GM12874 (cell line): Measurements from ENCODE around the gene RASA2.

Source experiments
- TF ChIP-seq, protein P1 (sequence below): IDR thresholded peaks from 2 replicates; pipeline ENCODE4 v1.5.1; 2011; ENCODE audit warnings: low read depth, mild to moderate bottlenecking, control low read depth, low read length, moderate library complexity; ENCODE audit not compliant: insufficient read depth

The RASA2 gene

DNA sequence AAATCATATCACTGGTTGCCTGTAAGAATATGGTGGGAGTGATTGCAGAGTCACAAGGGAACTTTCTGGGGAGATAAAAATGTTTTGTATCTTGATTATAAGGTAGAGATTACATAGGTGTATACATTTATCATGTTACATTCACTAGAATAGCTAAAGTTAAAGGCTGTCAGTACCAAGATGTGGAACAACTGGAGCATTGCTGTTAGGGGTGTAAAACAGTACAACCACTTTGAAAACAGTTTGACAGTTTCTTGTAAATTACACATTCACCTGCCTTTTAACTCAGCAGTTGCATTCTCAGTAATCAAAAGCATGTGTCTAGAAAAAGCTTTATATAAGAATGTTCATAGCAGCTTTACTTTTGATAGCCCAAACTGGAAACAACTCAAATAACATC is 27.6 kb downstream of the RASA2 start:
- TF ChIP-seq, protein P1, sequence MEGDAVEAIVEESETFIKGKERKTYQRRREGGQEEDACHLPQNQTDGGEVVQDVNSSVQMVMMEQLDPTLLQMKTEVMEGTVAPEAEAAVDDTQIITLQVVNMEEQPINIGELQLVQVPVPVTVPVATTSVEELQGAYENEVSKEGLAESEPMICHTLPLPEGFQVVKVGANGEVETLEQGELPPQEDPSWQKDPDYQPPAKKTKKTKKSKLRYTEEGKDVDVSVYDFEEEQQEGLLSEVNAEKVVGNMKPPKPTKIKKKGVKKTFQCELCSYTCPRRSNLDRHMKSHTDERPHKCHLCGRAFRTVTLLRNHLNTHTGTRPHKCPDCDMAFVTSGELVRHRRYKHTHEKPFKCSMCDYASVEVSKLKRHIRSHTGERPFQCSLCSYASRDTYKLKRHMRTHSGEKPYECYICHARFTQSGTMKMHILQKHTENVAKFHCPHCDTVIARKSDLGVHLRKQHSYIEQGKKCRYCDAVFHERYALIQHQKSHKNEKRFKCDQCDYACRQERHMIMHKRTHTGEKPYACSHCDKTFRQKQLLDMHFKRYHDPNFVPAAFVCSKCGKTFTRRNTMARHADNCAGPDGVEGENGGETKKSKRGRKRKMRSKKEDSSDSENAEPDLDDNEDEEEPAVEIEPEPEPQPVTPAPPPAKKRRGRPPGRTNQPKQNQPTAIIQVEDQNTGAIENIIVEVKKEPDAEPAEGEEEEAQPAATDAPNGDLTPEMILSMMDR = no peak

DNA sequence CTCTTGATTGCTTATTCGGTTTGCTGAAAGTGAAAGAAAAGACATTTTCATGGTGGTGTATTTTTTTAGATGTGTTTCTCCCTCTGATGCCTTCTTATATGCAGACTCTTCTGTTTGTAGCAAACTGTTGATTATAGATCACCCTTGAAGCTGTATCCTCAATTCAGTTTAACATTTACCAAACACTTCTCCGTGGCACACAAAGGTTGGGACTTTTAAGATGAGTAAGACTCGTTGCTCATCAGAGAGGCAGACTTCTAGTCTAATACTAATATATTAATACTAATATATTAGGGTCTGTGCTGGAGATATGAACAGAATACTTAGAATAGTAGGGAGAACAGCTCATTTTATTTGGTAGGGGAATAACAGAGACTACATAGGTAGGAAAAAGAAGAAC is 32.8 kb downstream of the RASA2 start:
- TF ChIP-seq, protein P1 = no peak

DNA sequence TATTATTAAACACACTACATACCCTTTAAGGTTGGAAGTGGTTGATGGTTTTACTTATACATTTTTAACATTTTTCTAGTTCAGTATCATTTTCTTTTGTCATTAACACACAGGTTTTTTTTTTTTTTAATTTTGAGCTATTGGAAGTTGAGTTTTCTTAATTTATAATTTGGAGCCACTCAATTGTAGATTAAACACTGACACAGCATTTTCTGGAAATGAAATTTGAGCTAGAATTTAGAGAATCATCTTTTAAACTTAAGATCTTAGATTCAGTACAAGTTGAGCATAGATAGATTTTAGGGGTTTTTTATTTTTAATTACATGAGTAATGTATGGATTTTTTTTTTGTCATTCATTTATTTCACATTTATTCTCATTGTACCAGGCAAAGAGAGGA is 35.0 kb downstream of the RASA2 start:
- TF ChIP-seq, protein P1 = no peak

DNA sequence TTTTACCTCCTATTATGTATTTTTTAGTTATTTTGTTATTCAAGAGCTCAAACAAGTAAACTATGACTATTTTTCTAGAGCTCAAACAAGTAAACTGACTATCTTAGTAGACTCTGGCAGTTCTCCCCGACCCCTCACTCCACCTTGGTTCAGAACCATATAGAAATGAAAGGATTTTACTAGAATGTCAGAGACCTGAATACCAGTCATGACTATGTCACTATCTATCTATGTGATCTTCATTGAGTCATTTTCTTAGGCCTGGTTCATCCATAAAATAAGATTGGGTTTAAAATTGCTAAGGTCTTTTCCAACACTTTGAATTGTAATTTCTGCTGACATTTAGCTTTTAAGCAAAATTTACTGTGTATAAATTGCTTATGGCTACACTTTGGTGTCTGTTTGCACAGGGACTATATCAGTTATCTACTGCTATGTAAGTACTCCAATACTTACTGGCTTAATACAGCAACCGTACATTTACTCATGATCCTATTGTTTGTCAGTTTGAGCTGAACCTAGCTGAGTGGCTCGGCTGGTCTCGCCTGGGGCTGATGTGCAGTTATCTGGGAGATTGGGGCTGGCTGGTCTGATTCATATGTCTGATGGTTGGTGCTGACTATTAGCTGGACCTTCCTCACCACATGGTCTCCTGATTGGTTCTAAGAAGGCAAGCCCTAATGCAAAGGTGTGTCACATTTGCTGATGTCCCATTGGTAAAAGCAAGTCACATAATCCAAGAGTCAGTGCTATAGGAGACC is 37.0 kb downstream of the RASA2 start:
- TF ChIP-seq, protein P1 = no peak

DNA sequence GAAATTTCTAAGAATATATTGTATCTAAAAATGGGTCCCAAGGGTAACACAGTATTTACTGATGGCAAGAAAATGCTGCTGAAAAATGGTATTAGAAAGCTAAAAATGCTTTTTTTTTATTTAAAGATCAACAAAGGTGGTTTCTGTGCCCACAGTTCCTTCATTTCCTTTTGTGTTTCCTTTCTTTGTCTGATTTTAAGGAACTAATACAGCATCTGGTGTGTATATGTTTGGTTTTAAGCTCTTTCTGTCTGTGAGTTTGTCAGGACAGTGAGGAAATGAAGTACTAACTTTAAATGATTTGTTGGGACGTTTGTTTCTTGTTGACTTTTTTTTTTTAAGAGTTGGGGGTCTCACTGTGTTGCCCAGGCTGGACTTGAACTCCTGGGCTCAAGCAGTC is 38.2 kb downstream of the RASA2 start:
- TF ChIP-seq, protein P1 = no peak

DNA sequence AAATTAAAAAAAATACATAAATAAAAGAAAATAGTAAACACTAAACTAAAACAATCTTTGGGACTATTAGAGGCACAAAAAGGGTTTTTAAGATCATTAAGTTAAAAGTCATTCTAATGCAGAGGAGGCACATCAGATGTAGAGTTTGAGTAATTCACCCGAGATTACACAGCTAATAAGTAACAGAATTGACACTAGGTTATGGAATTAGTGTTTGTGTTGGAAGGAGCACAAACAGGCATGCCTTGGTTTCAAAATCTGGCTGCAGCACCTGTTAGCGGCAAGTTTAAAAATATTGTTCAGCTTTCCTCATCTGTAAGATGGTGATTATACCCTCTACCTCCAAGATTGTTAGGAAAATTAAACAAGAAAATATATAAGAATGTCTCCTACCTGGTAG is 39.0 kb downstream of the RASA2 start:
- TF ChIP-seq, protein P1 = no peak

DNA sequence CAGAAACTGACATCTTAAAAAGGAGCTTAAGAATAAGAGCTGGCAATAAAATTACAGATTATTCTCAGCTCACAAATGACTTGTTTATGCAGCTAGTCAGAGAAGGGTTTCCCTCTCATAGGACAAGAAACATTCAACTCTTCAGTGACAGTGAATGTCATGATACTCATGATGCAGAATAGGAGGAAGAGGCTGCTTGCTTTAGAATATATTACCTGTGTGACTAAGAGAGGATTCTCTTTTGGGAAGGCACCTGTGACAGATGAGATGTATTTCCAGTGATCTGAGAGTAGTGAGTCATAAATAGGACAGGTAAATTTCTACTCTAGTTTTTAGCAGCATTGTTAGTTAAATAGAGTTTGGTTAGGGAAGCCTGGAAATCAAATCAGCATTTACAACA is 39.9 kb downstream of the RASA2 start:
- TF ChIP-seq, protein P1 = no peak
